B cell (primary cell): ENCODE measurements around the gene SOX18. TPM values are rescaled to one million over a fixed set of nuclear protein-coding genes. Genes with fewer than 3 reads are reported as not detected.

Experiments
- ATAC-seq: fragments of 200-7000 bp; cut with Tn5 transposase; one replicate; pipeline ENCODE4 v1.10.0; 2021; ENCODE audit warnings: low read depth, mild to moderate bottlenecking, moderate number of reproducible peaks, moderate library complexity
- CTCF ChIA-PET: fragments of 350-600 bp; sonication (Branson Sonifier 250); formaldehyde crosslinking; loops from one replicate; lab custom pipeline; 2021; ENCODE audit warnings: antibody characterized with exemption, inconsistent platforms; lab: Charles Lee
- POLR2A ChIA-PET: fragments of 350-600 bp; sonication (Branson Sonifier 250); formaldehyde crosslinking; loops from one replicate; lab custom pipeline; 2021; ENCODE audit warnings: antibody characterized with exemption; lab: Charles Lee
- DNase-seq: peaks from one replicate; pipeline ENCODE4 v3.0.0; 2013
- H2AFZ ChIP-seq: 2 replicates; pipeline ENCODE4 v1.6.1; 2012; ENCODE audit warnings: mild to moderate bottlenecking, low read depth, low read length; ENCODE audit not compliant: insufficient read depth, poor library complexity, severe bottlenecking
- H3K27ac ChIP-seq, 2 donors: 1 replicate in 1 of 2; 2 replicates in 1 of 2; pipeline ENCODE4 v1.5.1; 2012 to 2013; ENCODE audit warnings: low read length in 2 of 2, mild to moderate bottlenecking in 2 of 2, moderate library complexity in 1 of 2
- H3K27me3 ChIP-seq, 4 experiments: fragments of 200-600 bp in 1 of 4; sonication (generic) in 1 of 4; replicated peaks in 1 of 4; 1 replicate in 2 of 4; 2 replicates in 2 of 4; pipeline versions ENCODE4 v1.6.1 to v1.7.0; 2013 to 2016; ENCODE audit warnings: low read length in 3 of 4, mild to moderate bottlenecking in 2 of 4, mixed read lengths in 1 of 4, moderate library complexity in 1 of 4; ENCODE audit not compliant: insufficient read depth in 4 of 4, control insufficient read depth in 3 of 4; ENCODE audit errors: control extremely low read depth in 1 of 4
- H3K36me3 ChIP-seq, 2 experiments: replicated peaks in 1 of 2; 1 replicate in 1 of 2; 2 replicates in 1 of 2; pipeline versions ENCODE4 v1.6.1 to v1.7.1; 2013; ENCODE audit warnings: low read length in 1 of 2; ENCODE audit not compliant: insufficient read depth in 2 of 2, control insufficient read depth in 1 of 2; ENCODE audit errors: control extremely low read depth in 1 of 2, extremely low read depth in 1 of 2
- H3K4me1 ChIP-seq, 2 donors: fragments of 200-600 bp in 1 of 2; sonication (generic) in 1 of 2; 1 replicate in 1 of 2; 2 replicates in 1 of 2; pipeline versions ENCODE4 v1.5.1 to v1.6.1; 2013 to 2017; ENCODE audit warnings: low read length in 2 of 2; ENCODE audit not compliant: control insufficient read depth in 2 of 2, insufficient read depth in 2 of 2
- H3K4me2 ChIP-seq: replicated peaks from 2 replicates; pipeline ENCODE3; 2012; ENCODE audit warnings: mild to moderate bottlenecking, low read depth, low read length; ENCODE audit not compliant: poor library complexity, severe bottlenecking
- H3K4me3 ChIP-seq, 5 experiments: fragments of 200-600 bp in 1 of 5; sonication (generic) in 1 of 5; 1 replicate in 3 of 5; 2 replicates in 2 of 5; pipeline versions ENCODE4 v1.5.1 to v1.7.0; 2011 to 2016; ENCODE audit warnings: low read length in 4 of 5, mild to moderate bottlenecking in 4 of 5, low read depth in 2 of 5, control low read depth in 1 of 5, moderate library complexity in 1 of 5; ENCODE audit not compliant: insufficient read depth in 1 of 5; ENCODE audit errors: control extremely low read depth in 1 of 5, extremely low read depth in 1 of 5
- H3K79me2 ChIP-seq: fragments of 200-600 bp; sonication (generic); one replicate; pipeline ENCODE4 v1.6.0; 2016; ENCODE audit warnings: low read length; ENCODE audit not compliant: control insufficient read depth, insufficient read depth
- H3K9ac ChIP-seq: fragments of 200-600 bp; sonication (generic); 2 replicates; pipeline ENCODE4 v1.6.1; 2017; ENCODE audit warnings: mild to moderate bottlenecking, low read length, moderate library complexity
- H3K9me3 ChIP-seq, 3 donors: one replicate each; pipeline versions ENCODE4 v1.6.1 to v1.7.1; 2013; ENCODE audit warnings: low read length in 2 of 3; ENCODE audit not compliant: control insufficient read depth in 2 of 3, insufficient read depth in 1 of 3; ENCODE audit errors: control extremely low read depth in 1 of 3
- H4K20me1 ChIP-seq: 2 replicates; pipeline ENCODE4 v1.6.0; 2012; ENCODE audit warnings: mild to moderate bottlenecking, low read length; ENCODE audit not compliant: insufficient read depth, control insufficient read depth, poor library complexity, severe bottlenecking
- H3K27ac Mint-ChIP-seq: one replicate; pipeline ENCODE4 v1.8.0; 2021; ENCODE audit warnings: mixed read lengths
- H3K27me3 Mint-ChIP-seq: one replicate; pipeline ENCODE4 v1.8.0; 2021; ENCODE audit warnings: mixed read lengths
- H3K4me1 Mint-ChIP-seq: one replicate; pipeline ENCODE4 v1.8.0; 2021; ENCODE audit warnings: mixed read lengths
- H3K4me3 Mint-ChIP-seq: one replicate; pipeline ENCODE4 v1.8.0; 2021; ENCODE audit warnings: mixed read lengths
- H3K9me3 Mint-ChIP-seq: one replicate; pipeline ENCODE4 v1.8.0; 2022; ENCODE audit warnings: mixed read lengths; ENCODE audit not compliant: insufficient read depth
- EZH2 ChIP-seq: IDR thresholded peaks from 2 replicates; pipeline ENCODE4 v1.6.1; 2012; ENCODE audit warnings: borderline replicate concordance, low read depth, mild to moderate bottlenecking, moderate library complexity, low read length; ENCODE audit not compliant: insufficient read depth, poor library complexity, severe bottlenecking
- WGBS: methylation state at CpG from one replicate; pipeline ENCODE4 v1.1.5; 2013; ENCODE audit warnings: missing lambda C conversion rate; ENCODE audit not compliant: insufficient coverage; 5-methylcytosine and 5-hydroxymethylcytosine counted together
- intact Hi-C: fragments of 100-400 bp; cut with micrococcal nuclease; formaldehyde crosslinking; loops from one replicate; pipeline ENCODE4 v1.10.0; 2022
- polyA plus RNA-seq: library from polyadenylated mRNA; depleted of rRNA; stranded (reverse); fragments of >200 nt; gene quantifications from 2 replicates; pipeline ENCODE4 v1.2.3, GENCODE V29; 2012
- total RNA-seq, 2 donors: library from RNA; stranded (reverse); fragments of 120-200 nt in 1 of 2; gene quantifications; 1 replicate in 1 of 2; 2 replicates in 1 of 2; pipeline versions ENCODE4 v1.2.3 to v1.2.4, GENCODE V29; 2013 to 2022
- TF ChIP-seq, protein P1 (sequence below): fragments of 200-600 bp; IDR thresholded peaks from one replicate; pipeline ENCODE4 v1.8.0; 2022; ENCODE audit warnings: antibody characterized with exemption, mild to moderate bottlenecking

The SOX18 gene
- total and polyA plus RNA-seq, 2 donors (not counting 1 experiment from before 2014, with no cell fraction given), result not detected

DNA sequence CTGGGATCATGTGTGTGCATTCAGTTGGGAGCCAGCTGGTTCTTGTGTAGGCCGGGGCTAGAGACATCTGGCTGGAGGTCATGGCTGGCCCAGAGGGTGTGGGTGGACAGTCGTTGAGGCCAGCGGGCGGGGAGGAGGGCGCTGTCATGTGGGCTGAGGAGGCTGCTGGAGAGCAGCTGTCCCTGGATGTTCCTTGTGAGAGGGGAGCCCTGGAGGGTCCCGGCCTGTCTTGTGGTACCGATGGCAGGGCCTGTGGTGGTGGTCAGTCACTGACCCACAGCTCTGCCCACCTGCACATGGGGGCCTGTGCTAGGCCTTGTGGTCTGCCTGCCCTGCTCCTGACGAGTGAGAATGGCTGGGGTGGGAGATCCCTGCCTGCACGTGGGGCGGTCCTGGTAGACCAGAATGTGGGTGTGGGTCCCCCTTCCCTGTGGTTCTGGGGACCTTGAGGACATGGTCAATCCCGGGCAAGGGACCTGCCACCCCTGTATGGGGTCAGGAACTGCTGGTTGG lies 15.4 kb downstream of the SOX18 start:
- WGBS, result 94% methylated on average over 9 of the region's 11 CpGs
- CTCF ChIA-PET, result interaction anchor here (0.6 to 0.9 kb wide), 3 partner anchors 54 to 311 kb away, joined by 3 to 4 read pairs (median 3); no protein-coding TSS in a partner anchor
- Histone ChIP-seq H2AFZ (no peak overlapping the region), H4K20me1 (peaks cover 6% of the 10 kb centered on the region), H3K4me2 (no peak overlapping the region), H3K79me2 (no peaks in the 10 kb centered on the region), H3K27me3 (peaks cover 0 to 13% (median 5%) of the 10 kb centered on the region in 4 experiments), H3K27ac (no peak overlapping the region), H3K9me3 (no peaks in the 10 kb centered on the region), H3K36me3 (peaks cover 0 to 34% of the 10 kb centered on the region in 2 experiments), H3K4me3 (no peak overlapping the region), H3K4me1 (peaks cover 12 to 13% of the 10 kb centered on the region in 2 donors), H3K9ac (no peak overlapping the region)
- Mint-ChIP-seq H3K27ac (peak overlapping the region; percentile 10), H3K27me3 (no peaks in the 10 kb centered on the region), H3K9me3 (no peaks in the 10 kb centered on the region), H3K4me3 (no peak overlapping the region), H3K4me1 (peaks cover 7% of the 10 kb centered on the region)
- DNase-seq (no peak), ATAC-seq (no peak)
- POLR2A ChIA-PET, result no interaction called here
- intact Hi-C loops, result no loop called here
- TF ChIP-seq EZH2, result no peak

DNA sequence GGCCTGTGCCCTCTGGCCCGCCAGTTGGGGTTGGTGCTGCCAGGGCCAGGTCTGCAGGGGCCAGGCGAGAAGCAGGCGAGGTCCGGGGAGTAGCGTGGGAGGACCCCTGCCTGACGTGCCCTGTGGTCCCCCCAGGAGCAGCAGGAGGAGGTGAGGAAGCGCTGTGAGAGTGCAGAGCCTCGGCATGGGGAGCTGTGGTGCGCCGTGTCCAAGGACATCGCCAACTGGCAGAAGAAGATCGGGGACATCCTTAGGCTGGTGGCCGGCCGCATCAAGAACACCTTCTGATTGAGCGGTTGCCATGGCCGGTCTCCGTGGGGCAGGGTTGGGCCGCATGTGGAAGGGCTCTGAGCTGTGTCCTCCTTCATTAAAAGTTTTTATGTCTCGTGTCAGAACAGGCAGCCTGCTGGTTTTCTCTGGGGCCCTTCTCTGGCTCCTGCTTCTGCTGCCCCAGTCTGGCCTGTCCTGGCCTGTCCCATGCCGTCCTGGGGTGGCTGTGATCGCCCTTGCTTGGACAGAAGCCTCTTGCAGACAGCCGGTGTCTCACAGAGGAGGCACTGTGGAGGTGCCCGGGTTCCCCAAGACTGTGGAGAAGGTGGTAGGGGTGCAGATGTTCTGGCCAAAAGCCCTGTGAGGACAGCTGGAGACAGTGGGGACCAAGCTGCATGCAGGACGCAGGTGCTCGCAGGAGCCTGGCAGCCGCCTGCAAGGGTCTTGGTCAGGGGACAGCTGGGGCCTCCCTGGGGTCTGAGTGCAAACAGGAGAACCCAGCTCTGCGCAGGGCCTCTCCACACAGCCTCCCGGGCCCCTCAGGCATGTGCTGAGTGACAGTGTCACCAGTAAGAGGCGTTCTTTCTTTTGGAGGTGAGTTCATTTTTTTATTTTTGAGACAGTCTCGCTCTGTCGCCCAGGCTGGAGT lies 16.5 kb downstream of the SOX18 start:
- H3K79me2 ChIP-seq, result no peaks in the 10 kb centered on the region
- H4K20me1 ChIP-seq, result peaks cover 9% of the 10 kb centered on the region
- no peak overlapping the region for H3K9ac ChIP-seq
- no peak overlapping the region for H3K4me3 ChIP-seq
- no peak overlapping the region for H3K27ac ChIP-seq
- TF ChIP-seq, protein P1, sequence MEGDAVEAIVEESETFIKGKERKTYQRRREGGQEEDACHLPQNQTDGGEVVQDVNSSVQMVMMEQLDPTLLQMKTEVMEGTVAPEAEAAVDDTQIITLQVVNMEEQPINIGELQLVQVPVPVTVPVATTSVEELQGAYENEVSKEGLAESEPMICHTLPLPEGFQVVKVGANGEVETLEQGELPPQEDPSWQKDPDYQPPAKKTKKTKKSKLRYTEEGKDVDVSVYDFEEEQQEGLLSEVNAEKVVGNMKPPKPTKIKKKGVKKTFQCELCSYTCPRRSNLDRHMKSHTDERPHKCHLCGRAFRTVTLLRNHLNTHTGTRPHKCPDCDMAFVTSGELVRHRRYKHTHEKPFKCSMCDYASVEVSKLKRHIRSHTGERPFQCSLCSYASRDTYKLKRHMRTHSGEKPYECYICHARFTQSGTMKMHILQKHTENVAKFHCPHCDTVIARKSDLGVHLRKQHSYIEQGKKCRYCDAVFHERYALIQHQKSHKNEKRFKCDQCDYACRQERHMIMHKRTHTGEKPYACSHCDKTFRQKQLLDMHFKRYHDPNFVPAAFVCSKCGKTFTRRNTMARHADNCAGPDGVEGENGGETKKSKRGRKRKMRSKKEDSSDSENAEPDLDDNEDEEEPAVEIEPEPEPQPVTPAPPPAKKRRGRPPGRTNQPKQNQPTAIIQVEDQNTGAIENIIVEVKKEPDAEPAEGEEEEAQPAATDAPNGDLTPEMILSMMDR, result no peak
- no peak for TF ChIP-seq EZH2
- H3K4me1 Mint-ChIP-seq, result peaks cover 6% of the 10 kb centered on the region
- no peaks in the 10 kb centered on the region for H3K9me3 ChIP-seq
- intact Hi-C loops, result no loop called here
- H2AFZ ChIP-seq, result no peak overlapping the region
- H3K27me3 ChIP-seq, result peaks cover 0 to 12% (median 5%) of the 10 kb centered on the region in 4 experiments
- 97% methylated on average over 31 of the region's 31 CpGs for WGBS
- H3K4me1 ChIP-seq, result peaks cover 8% of the 10 kb centered on the region in 2 donors
- CTCF ChIA-PET, result no interaction called here
- H3K36me3 ChIP-seq, result peaks cover 0 to 42% of the 10 kb centered on the region in 2 experiments
- H3K4me3 Mint-ChIP-seq, result no peak overlapping the region
- no peaks in the 10 kb centered on the region for H3K27me3 Mint-ChIP-seq
- ATAC-seq (no peak), DNase-seq (no peak)
- no peaks in the 10 kb centered on the region for H3K9me3 Mint-ChIP-seq
- POLR2A ChIA-PET, result no interaction called here
- no peak overlapping the region for H3K4me2 ChIP-seq
- no peak overlapping the region for H3K27ac Mint-ChIP-seq
